ENCODE measurements around the gene IQUB.
A peak's percentile ranks its signal among the peaks of the same experiment; 100 is the strongest.

Gene IQUB

DNA sequence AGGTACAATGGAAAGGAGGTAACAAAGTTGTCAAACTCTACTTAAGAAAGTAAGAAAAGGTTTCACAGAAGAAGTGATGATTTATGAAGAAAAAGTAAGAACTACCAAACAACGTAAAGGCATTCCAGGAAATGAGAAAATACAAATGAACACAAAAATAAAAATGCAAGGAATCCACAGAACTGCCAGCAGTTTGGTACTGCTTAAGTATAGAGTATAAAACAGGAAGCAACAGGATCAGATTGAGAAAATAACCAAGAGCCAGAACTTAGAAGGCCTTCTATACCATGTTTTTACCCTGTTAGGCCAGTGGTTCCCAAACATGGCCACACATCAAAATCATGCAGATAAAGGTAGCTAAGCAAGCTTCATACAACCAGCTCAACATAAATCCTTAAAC lies 14.0 kb upstream of the IQUB start:
- H3K4me3 ChIP-seq (replicated peaks in 1 of 2; ENCODE audit: low read depth in 2 of 2, low read length in 2 of 2): no peak overlapping the region
- DNase-seq (ENCODE audit: low read depth in 2 of 2): peak; percentile 14 to 44
- TF ChIP-seq CTCF (IDR thresholded peaks at IDR 0.05; ENCODE audit: low read depth, low read length): no peak

- TF ChIP-seq CTCF (IDR thresholded peaks at IDR 0.05; ENCODE audit: low read depth, low read length): no peak
These were observed 5.5 kb upstream of the IQUB start for GRCh38 chr7:123539871-123540270.

DNA sequence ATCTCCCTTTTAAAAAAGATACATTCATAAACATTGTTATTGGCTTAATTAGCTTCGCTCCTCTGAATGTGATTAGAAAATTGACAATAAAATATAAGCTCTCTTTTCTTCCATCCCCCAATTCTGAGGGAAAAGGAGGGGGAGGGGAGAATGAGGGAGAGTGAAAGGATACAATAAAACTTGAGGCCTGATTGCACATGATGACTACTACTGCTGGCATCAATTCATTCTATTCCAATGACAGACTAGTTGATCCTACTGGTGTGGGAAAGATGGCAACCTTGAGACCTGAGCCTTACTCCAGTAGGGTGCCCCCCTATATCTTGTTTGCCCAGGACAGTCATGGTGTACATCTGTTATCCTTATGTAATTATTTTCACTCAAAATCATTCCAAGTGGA lies 4.5 kb upstream of the IQUB start:
- peak in 1 of 2 donors; percentile 12 for DNase-seq (ENCODE audit: low read depth in 2 of 2)
- TF ChIP-seq CTCF (IDR thresholded peaks at IDR 0.05; ENCODE audit: low read depth, low read length): no peak
- H3K4me3 ChIP-seq (replicated peaks in 1 of 2; ENCODE audit: low read depth in 2 of 2, low read length in 2 of 2): no peak overlapping the region

More at GRCh38 chr7:123539871-123540270, 5.5 kb upstream of the IQUB start:
- no peak for DNase-seq (ENCODE audit: low read depth in 2 of 2)
- no peak overlapping the region for H3K4me3 ChIP-seq (replicated peaks in 1 of 2; ENCODE audit: low read depth in 2 of 2, low read length in 2 of 2)

- peak; percentile 51 to 78 for DNase-seq (ENCODE audit: low read depth in 2 of 2)
- no peak for TF ChIP-seq CTCF (IDR thresholded peaks at IDR 0.05; ENCODE audit: low read depth, low read length)
- H3K4me3 ChIP-seq (replicated peaks in 1 of 2; ENCODE audit: low read depth in 2 of 2, low read length in 2 of 2): no peak overlapping the region
These were observed 3.9 kb upstream of the IQUB start for GRCh38 chr7:123538189-123538714.

- peak; percentile 51 for TF ChIP-seq CTCF (IDR thresholded peaks at IDR 0.05; ENCODE audit: low read depth, low read length)
- peak; percentile 48 to 61 for DNase-seq (ENCODE audit: low read depth in 2 of 2)
- H3K4me3 ChIP-seq (replicated peaks in 1 of 2; ENCODE audit: low read depth in 2 of 2, low read length in 2 of 2): no peak overlapping the region
These were observed 2.7 kb upstream of the IQUB start for GRCh38 chr7:123537026-123537642.

- no peak for TF ChIP-seq CTCF (IDR thresholded peaks at IDR 0.05; ENCODE audit: low read depth, low read length)
- H3K4me3 ChIP-seq (replicated peaks in 1 of 2; ENCODE audit: low read depth in 2 of 2, low read length in 2 of 2): peak overlapping the region in 1 of 2 donors; percentile 73
- no peak for DNase-seq (ENCODE audit: low read depth in 2 of 2)
These were observed 1.1 kb upstream of the IQUB start for GRCh38 chr7:123535517-123535916.

Measured in cardiac fibroblast (primary cell).